ENCODE results near the gene CRNKL1. TPM values are rescaled to one million over a fixed set of nuclear protein-coding genes. Genes with fewer than 3 reads are reported as not detected.

Gene CRNKL1
- 19.3 and 38.4 TPM in 2 replicates for total RNA-seq

GRCh38 chr20:20052074-20052970 lies at the start of gene CRNKL1, which contains the start of gene CFAP61:
CRNKL1 (minus strand) TSS chr20:20052466; CDS start chr20:20052342, 124 bp downstream.
CFAP61 (plus strand) TSS chr20:20052532; CDS start chr20:20056654, 4,122 bp downstream.

GRCh38 chr20:20017001-20017843 lies 35.0 kb downstream of the CRNKL1 start, which contains the start of gene NAA20:
NAA20 (plus strand) TSS chr20:20017362; CDS start chr20:20017397, 35 bp downstream.

Other genes starting within 250 kb of the CRNKL1 start
- 41.9 and 46.4 TPM in 2 replicates for gene NAA20, start 35.1 kb downstream of the CRNKL1 start, total RNA-seq
- gene CFAP61, start 66 bp upstream of the CRNKL1 start, total RNA-seq: not detected in 2 replicates

Measured in bladder microvascular endothelial cell (primary cell).